PC-9 (cell line): ENCODE data around the gene WBP11. TPM values are rescaled to one million over a fixed set of nuclear protein-coding genes. Genes with fewer than 3 reads are reported as not detected.

Experiments used
- BruUV-seq: library from RNA; stranded (reverse); fragments of 400-500 nt; replicated peaks from 2 replicates; lab custom pipeline; 2021; lab: Mats Ljungman, UMichigan
- CTCF ChIA-PET: fragments of 300-600 bp; sonication (Branson Sonifier 250); formaldehyde crosslinking; loops from one replicate; lab custom pipeline; 2022; ENCODE audit warnings: antibody characterized with exemption; lab: Charles Lee
- POLR2A ChIA-PET: fragments of 300-600 bp; sonication (Branson Sonifier 250); formaldehyde crosslinking; loops from one replicate; lab custom pipeline; 2022; ENCODE audit warnings: antibody characterized with exemption; ENCODE audit not compliant: unreplicated experiment; lab: Charles Lee
- DNase-seq, 2 experiments: peaks; one replicate each; pipeline versions ENCODE4 v3.0.0 to v3.0.0-alpha.2; 2015 to 2022; ENCODE audit warnings: mixed read lengths in 1 of 2
- H2AFZ ChIP-seq: fragments of 200-600 bp; sonication (generic); 2 replicates; pipeline ENCODE4 v1.8.1; 2017; ENCODE audit warnings: antibody characterized with exemption
- H3F3A ChIP-seq: fragments of 200-600 bp; sonication (generic); 2 replicates; pipeline ENCODE4 v1.8.1; 2017; ENCODE audit warnings: antibody characterized with exemption, mild to moderate bottlenecking, low read depth; ENCODE audit not compliant: insufficient read depth
- H3K27ac ChIP-seq: fragments of 200-600 bp; sonication (generic); 2 replicates; pipeline ENCODE4 v1.6.1; 2016; ENCODE audit warnings: mixed run types
- H3K27me3 ChIP-seq: fragments of 200-600 bp; sonication (generic); 2 replicates; pipeline ENCODE4 v1.6.1; 2016; ENCODE audit warnings: low read depth, mixed run types; ENCODE audit not compliant: insufficient read depth
- H3K36me3 ChIP-seq: fragments of 200-600 bp; sonication (generic); 2 replicates; pipeline ENCODE4 v1.6.1; 2016; ENCODE audit warnings: low read depth, mixed run types
- H3K4me1 ChIP-seq: fragments of 200-600 bp; sonication (generic); replicated peaks from 2 replicates; pipeline ENCODE4 v1.6.1; 2016; ENCODE audit warnings: mixed run types; ENCODE audit not compliant: insufficient read depth
- H3K4me2 ChIP-seq: fragments of 200-600 bp; sonication (generic); 2 replicates; pipeline ENCODE4 v1.6.1; 2017; ENCODE audit warnings: mixed run types
- H3K4me3 ChIP-seq: fragments of 200-600 bp; sonication (generic); 2 replicates; pipeline ENCODE4 v1.6.1; 2016; ENCODE audit warnings: mixed run types
- H3K79me2 ChIP-seq: fragments of 200-600 bp; sonication (generic); 2 replicates; pipeline ENCODE4 v1.6.1; 2017; ENCODE audit warnings: low read depth, mixed run types
- H3K9me2 ChIP-seq: fragments of 200-600 bp; sonication (generic); 2 replicates; pipeline ENCODE4 v1.8.1; 2017; ENCODE audit warnings: mild to moderate bottlenecking; ENCODE audit not compliant: insufficient read depth
- H3K9me3 ChIP-seq: fragments of 200-600 bp; sonication (generic); 2 replicates; pipeline ENCODE4 v1.8.1; 2016; ENCODE audit warnings: low read depth; ENCODE audit not compliant: insufficient read depth
- H4K20me1 ChIP-seq: fragments of 200-600 bp; sonication (generic); 2 replicates; pipeline ENCODE4 v1.8.1; 2017; ENCODE audit not compliant: insufficient read depth
- CTCF ChIP-seq: fragments of 200-600 bp; sonication (generic); conservative IDR thresholded peaks from 2 replicates; pipeline ENCODE4 v1.6.1; 2017; ENCODE audit warnings: mixed run types, antibody characterized with exemption, mild to moderate bottlenecking, moderate library complexity
- EZH2 ChIP-seq: fragments of 200-600 bp; sonication (generic); IDR thresholded peaks from 2 replicates; pipeline ENCODE4 v1.8.0; 2017; ENCODE audit warnings: antibody characterized with exemption, low read depth
- intact Hi-C: fragments of 100-400 bp; cut with micrococcal nuclease; formaldehyde crosslinking; loops from one replicate; pipeline ENCODE4 v1.10.0; 2022; ENCODE audit not compliant: unreplicated experiment
- total RNA-seq: library from RNA; stranded (reverse); gene quantifications from 2 replicates; pipeline ENCODE4 v1.2.3, GENCODE V29; 2021

Gene WBP11
- total RNA-seq, 1 experiment from 2014 or later, result 124 TPM

DNA sequence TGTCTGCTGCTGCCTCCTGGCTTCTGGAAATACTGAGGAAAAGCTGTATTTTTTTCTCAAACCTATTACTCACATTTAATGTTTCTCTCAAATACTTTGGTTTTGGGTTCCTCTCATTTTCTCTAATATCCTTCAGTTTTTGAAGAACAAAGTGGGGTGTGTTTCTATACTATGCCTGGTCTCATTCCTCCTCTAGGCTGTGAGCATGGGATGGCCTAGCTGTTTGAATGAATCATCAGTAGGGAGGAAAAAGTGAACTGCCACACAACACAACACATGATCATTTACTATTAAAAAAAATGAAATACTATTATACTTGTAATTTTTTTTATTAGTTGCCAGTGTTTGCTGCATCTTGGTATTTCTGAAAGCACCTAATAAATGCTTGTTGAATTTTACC is 22.0 kb upstream of the WBP11 start:
- no peak overlapping the region for H3K4me3 ChIP-seq
- no peak overlapping the region for H3K27ac ChIP-seq
- no peaks in the 10 kb centered on the region for H4K20me1 ChIP-seq
- no peaks in the 10 kb centered on the region for H3K79me2 ChIP-seq
- ChIA-PET POLR2A (interaction anchor here (0.6 kb wide), 1 partner anchor 9 kb away, joined by 9 read pairs; no protein-coding TSS in a partner anchor), CTCF (no interaction called here)
- intact Hi-C loops, result no loop called here
- H2AFZ ChIP-seq, result no peak overlapping the region
- no peak for DNase-seq
- H3K27me3 ChIP-seq, result no peaks in the 10 kb centered on the region
- no peaks in the 10 kb centered on the region for H3K36me3 ChIP-seq
- no peak for TF ChIP-seq CTCF
- no TSS peak for BruUV-seq
- H3K9me2 ChIP-seq, result no peaks in the 10 kb centered on the region
- no peaks in the 10 kb centered on the region for H3F3A ChIP-seq
- no peaks in the 10 kb centered on the region for H3K9me3 ChIP-seq
- H3K4me2 ChIP-seq, result no peak overlapping the region
- no peaks in the 10 kb centered on the region for H3K4me1 ChIP-seq

DNA sequence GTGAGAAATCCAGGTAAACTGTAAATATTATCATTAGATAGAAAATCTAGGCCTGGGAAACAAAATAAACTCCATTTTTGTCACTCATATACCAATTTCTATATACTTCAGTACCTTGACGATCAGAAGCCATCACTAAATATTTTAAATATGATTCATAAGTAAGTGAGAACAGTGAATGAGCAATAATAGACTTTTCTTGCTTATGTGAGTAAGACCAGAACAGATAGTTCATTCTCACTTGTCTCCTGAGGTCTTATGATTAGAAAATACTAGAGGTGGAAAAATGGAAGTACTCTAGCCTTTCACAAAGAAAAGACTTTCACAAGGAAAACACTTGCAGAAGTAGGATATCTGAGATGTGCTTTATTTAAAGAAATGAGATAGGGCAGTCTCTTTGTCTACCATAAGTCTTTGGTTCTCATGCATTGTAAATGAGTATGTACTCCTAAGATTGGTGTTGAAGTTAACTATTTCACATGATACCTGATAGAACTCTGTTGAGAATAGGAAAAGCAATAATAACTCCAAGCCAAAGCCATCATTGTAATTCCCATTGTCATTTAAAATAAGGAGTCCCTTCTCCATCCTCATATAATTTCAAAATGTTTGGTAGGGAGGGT is 20.8 kb upstream of the WBP11 start:
- H3K27ac ChIP-seq, result no peak overlapping the region
- ChIA-PET CTCF (no interaction called here), POLR2A (no interaction called here)
- H3K9me3 ChIP-seq, result no peaks in the 10 kb centered on the region
- no peak for DNase-seq
- H3K4me3 ChIP-seq, result no peak overlapping the region
- H3K9me2 ChIP-seq, result no peaks in the 10 kb centered on the region
- no peak overlapping the region for H2AFZ ChIP-seq
- TF ChIP-seq CTCF, result no peak
- no peak for TF ChIP-seq EZH2
- no peaks in the 10 kb centered on the region for H3F3A ChIP-seq
- H3K36me3 ChIP-seq, result no peaks in the 10 kb centered on the region
- H3K4me2 ChIP-seq, result no peak overlapping the region
- H3K4me1 ChIP-seq, result no peaks in the 10 kb centered on the region
- H4K20me1 ChIP-seq, result no peaks in the 10 kb centered on the region
- no TSS peak for BruUV-seq
- no peaks in the 10 kb centered on the region for H3K27me3 ChIP-seq
- H3K79me2 ChIP-seq, result no peaks in the 10 kb centered on the region
- intact Hi-C loops, result no loop called here

DNA sequence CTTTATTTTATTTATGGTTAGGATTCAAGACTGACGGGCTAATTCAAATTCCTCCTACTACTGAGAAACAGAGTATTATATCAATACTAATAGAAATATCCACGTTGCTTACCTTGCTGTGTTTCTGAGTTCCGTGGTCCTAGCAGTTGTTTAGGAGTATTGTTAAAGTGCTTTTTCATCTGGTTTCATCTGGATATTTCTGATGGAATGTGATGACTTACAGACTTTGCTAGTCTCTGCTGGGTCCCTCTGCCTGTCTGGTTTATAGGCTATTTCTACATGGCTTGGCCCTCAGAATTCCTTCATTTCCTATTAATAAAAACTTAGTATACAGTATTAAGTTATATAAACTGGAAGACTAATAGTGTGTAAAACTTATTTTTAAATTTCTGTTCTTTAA is 10.7 kb upstream of the WBP11 start, which contains the start of gene SMCO3:
TSS of gene SMCO3 (minus strand) at position 169 of the 400 bp plus-strand sequence. CDS start 7,502 bp downstream, outside the sequence.
- DNase-seq, result no peak
- CTCF ChIA-PET, result no interaction called here
- Histone ChIP-seq H3K9me3 (no peaks in the 10 kb centered on the region), H2AFZ (no peak within 1 kb of the TSS), H3K27me3 (no peaks in the 10 kb centered on the region), H3K4me1 (no peaks in the 10 kb centered on the region), H3K4me2 (no peak within 1 kb of the TSS), H3K27ac (no peak within 1 kb of the TSS), H3K79me2 (no peaks in the 10 kb centered on the region), H3F3A (no peaks in the 10 kb centered on the region), H4K20me1 (no peaks in the 10 kb centered on the region), H3K36me3 (no peaks in the 10 kb centered on the region), H3K9me2 (no peaks in the 10 kb centered on the region), H3K4me3 (no peak within 1 kb of the TSS)
- POLR2A ChIA-PET, result interaction anchor here (0.6 kb wide), 1 partner anchor 138 kb away, joined by 19 read pairs; no protein-coding TSS in a partner anchor
- TF ChIP-seq EZH2 (no peak), CTCF (no peak)
- no TSS peak for BruUV-seq
- intact Hi-C loops, result loop anchor here (5.0 to 10.0 kb wide), 2 partner anchors 182 to 411 kb away; partner anchors contain the start of gene RERG
